Testis (tissue), 2 donors: ENCODE results near the gene MYLIP.

Experiments used
- CTCF ChIP-seq, 3 experiments: fragments of 450-650 bp in 2 of 3; fragments of 200-600 bp in 1 of 3; sonication (generic) in 1 of 3; IDR thresholded peaks; one replicate each; pipeline ENCODE4 v1.5.1; 2016 to 2019; ENCODE audit warnings: antibody characterized with exemption in 3 of 3, mild to moderate bottlenecking in 2 of 3, moderate library complexity in 1 of 3
- POLR2A ChIP-seq: fragments of 450-650 bp; IDR thresholded peaks from one replicate; pipeline ENCODE4 v1.6.1; 2017; ENCODE audit warnings: antibody characterized with exemption, mild to moderate bottlenecking, moderate library complexity

- TF ChIP-seq CTCF (IDR thresholded peaks at IDR 0.05) (no peak), POLR2A (no peak)
These were observed 28.6 kb downstream of the MYLIP start for GRCh38 chr6:16157492-16157891.
